Hematopoietic multipotent progenitor cell (in vitro differentiated cells): Measurements from ENCODE around the gene PRKCH. TPM values are rescaled to one million over a fixed set of nuclear protein-coding genes. Genes with fewer than 3 reads are reported as not detected.

Experiments
- DNase-seq, 3 donors: peaks; one replicate each; pipeline ENCODE4 v3.0.0-alpha.2; 2011 to 2015; ENCODE audit warnings: low read depth in 2 of 3, low spot score in 2 of 3
- total RNA-seq: library from RNA; depleted of rRNA; stranded (reverse); fragments of >200 nt; gene quantifications from one replicate; pipeline ENCODE4 v1.2.3, GENCODE V29; 2012

The PRKCH gene
- total RNA-seq, 1 donor = 138 TPM

DNA sequence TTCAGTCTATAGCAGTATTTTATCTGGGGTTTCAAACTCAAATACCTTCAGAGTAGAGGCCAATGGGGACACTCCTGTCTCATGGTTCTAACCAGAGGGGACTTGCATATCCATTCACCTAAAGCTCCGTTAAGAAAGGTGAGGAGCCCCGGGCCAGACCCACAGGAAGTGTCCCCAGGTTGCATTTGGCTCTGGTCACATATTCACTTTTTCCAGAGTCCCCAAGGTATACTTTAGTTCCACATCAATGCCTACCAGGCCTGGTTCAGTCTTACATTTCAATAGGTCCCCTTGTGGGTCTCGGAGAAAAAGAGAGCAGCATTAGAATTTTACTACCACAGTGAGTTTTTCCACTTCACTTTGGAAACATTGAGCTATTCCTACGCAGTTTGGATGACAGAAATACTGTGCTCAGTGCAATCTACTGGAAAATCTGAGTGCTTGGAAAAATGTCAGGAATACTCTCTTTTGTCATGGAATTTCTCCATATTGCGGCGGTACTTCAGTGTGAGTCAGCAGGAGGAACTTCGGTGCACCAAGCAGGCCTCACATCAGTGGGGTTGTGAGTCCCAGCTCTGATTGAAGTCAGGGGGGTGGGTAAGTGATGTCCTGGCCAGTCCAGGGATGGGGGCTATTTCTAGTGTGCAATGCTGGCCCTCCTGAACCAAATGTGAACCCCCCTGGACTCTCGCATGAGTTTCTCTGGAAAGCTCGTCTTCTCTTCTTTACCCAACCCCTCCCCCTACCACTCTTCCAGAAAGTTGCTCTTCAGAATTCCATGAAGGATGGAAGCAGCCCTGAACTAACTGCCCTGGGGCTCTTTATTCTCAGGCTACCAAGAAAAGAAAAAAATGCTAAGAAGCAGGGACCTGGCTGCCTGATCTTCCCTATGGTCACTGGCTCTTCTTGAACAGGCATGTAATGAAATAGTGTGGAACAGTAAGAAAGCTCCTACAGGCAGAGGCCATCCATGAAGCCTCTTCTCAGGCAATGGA is 184.7 kb downstream of the PRKCH start:
- no peak for DNase-seq

GRCh38 chr14:61508526-61508925 is 187.1 kb downstream of the PRKCH start:
- DNase-seq = no peak

DNA sequence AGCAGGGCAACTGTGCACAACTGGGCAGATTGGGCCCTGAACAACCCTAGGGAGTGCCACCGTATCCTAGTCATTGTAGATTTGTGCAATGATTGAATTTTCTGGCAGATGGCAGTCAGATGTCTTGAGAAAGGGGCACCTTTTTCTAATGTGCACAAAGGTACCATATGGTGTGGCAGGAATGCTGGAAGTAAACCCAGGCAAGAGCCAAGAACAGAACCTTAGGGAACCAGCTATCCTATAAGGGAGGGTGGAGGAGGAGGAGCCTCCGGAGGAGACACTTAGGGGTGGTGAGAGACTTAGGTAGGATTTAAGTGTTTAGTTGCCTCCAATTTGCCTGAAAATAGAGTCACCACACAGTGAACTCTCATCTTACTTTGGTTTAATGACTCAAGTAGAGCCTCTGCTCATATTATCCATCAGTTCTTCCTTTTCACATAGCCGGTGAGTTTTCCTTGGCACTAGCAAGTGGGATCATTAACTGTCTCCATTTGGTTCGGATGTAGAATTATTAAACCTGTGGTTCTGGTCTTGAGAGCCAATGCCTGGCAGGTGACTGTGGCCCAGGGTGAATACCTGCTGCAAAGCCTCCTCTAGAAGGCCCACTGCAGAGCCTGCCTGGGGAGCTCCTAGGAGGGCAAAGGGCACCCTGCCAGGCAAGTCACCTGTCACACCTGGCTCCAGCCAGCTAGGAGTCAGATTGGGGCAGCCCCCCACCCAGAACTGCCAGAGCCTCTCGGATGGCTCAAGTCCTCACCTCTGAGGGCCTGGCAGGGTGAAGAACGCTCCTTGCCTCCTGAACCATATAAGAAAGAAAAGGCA is 189.6 kb downstream of the PRKCH start:
- DNase-seq = no peak

GRCh38 chr14:61511558-61511948 is 190.2 kb downstream of the PRKCH start:
- no peak for DNase-seq

DNA sequence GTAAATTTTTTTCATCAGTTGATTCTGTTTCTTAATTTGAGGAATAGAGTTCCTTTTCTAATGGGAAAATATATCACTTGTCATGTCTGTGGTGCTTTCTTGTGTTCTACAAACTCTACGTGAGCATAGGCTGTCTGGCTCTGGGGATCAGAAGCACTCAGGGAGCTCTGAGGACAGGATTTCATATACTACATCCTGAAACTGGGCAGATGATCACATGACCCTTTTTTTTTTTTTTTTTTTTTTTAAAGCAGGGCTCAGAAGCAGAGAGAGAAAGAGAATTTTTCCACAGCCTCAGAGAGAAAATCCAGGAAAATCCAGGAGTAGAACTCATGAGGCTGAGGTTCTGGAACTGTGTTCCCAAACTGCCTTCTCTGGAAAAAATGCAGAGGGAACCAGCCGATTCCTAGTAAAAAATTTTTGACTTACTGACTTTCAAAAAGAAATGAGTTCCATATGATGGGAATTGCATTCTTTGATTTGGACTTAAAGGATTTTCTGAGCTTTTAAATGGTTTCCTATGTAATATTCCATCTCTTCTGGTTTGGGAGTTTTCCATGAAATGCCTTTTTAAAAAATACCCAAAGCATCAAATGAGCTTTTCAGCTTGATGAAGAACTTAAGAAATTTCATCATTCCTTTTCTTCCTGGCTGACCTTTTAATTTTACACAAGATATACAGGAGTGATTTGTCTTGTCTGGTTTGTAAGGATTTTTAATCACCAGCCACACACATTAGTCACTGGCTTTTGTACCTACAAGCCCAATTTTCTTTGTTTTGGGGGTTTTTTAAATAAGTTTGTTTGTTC is 190.9 kb downstream of the PRKCH start:
- DNase-seq = no peak

DNA sequence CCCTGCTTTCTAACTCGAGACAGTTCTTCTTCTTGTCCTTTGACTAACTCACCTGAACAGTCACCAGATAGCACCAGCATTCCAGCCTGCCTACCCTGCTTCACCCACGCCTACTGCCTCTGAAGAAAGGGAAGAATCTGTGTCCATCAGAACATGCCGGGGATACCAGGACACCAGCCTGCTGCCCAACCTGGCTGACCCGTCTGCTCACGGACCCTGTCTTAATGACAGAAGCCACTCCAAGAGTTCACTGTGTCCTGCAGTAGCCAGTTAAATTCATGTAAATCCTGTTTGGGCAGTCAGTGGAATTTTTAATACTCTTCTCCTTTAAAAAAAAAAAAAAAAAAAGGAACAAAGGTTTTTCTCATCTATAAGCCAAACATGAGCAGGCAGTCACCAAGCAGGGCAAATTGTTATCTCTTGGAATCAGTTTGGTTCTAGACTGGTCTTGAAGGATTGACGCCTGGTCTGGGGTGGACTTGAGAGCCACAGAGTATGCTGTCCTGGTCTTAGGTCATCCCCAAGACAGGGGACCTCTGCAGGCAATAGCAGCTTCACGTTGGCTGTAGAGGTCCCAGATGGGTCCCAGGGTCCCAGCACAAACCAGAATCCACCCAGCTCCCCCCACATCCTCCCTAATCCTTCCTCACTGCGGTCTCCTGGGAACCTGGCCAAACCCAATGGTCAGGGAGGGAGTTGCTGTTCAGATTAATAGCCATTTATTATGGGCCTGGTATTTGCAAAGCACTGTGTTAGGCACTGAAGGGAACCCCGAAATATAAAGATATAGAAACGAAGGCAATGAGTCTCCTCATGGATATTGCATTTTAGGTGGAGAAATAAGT is 192.8 kb downstream of the PRKCH start:
- no peak for DNase-seq

GRCh38 chr14:61514927-61515326 is 193.5 kb downstream of the PRKCH start:
- no peak for DNase-seq

GRCh38 chr14:61515436-61516117 is 194.2 kb downstream of the PRKCH start:
- DNase-seq = no peak

GRCh38 chr14:61516118-61516743 is 194.9 kb downstream of the PRKCH start:
- no peak for DNase-seq

DNA sequence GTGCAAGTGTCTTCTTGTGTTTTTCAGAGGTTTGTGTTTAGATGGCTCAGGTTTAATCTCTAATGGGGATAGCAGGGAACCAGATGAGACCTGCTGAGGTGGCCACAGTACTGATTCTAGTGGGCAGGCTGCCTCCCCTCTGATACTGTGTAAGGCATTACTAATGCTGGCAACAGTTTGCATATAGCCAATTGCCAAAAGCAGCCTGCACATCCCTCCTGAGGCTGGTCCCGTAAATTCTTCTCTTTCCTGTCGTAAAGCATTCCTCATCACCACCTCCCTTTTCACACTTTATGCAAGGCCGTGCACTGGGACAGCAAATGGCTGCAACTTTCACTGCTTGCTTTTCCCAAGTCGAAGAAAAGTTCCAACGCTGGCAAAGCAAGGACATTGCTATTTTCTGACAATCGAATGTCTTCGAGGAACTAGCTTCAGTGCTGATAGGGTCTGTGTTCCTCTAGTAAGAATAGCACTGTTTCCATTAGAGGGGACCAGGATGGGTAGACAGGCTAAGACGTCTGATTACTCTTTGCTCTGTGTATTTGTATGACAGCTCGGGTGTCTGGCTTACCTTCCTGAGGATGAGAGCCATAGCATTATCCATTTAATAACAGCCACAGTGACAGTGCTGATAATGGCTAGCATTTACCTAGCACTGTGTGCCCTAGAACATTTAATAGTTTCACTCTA is 195.7 kb downstream of the PRKCH start:
- no peak for DNase-seq

DNA sequence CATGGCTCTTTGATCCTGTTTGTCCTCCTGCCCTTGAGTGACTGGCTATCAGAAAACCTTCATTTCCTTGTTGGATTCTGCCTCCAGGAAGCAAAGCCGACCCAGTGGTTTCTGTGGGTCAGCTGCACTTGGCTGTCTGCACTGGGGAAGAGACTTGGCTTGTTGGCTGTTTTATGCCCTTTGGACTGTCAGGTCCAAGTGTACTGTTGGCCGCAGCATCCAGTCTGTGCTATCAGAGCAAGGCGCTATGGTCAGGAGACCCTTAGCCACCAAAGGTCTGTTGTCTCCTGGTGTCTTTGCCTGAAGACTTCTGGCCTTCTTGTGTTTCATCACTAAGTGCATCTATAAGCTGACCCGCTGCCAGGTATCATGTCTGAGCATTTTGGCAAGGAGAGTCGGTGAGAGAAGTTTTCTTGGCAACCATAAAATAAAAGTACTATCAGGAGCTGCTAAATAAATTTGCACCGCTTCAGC is 196.6 kb downstream of the PRKCH start:
- no peak for DNase-seq

DNA sequence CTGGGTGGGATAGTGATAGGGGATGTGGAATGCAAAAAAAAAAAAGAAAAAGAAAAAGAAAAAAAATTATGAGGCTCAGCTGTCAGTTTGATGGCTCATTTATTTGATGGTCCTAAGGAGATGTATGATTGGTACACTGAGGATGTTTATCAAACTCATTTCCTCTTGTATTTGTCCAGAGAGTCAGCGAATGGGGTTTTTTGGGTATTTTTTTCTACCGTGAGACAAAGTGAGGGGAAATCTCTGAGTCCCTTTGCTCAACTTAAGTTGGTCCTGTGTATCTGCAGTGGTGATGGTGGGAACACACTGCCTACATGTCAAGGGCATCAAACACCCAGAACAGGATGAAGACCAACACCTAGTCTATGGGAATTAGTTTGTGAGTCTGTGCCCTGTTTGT is 197.0 kb downstream of the PRKCH start:
- DNase-seq = no peak

DNA sequence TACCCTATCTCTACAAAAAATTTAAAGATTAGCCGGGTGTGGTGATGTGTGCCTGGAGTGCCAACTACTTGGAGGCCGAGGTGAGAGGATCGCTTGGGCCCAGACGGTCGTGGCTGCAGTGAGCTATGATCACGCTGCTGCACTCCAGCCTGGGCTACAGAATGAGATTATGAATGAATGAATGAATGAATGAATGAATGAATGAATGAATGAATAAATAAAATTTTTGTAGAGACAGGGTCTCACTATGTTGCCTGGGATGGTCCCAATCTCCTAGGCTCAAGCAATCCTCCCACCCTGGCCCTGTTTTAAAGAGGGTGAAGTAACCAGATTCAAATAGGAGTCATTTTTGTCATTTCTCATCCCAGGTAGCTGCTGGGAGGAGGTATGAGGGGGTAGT is 197.7 kb downstream of the PRKCH start:
- DNase-seq = no peak

- no peak for DNase-seq
These were observed 198.4 kb downstream of the PRKCH start for GRCh38 chr14:61519735-61520134.

DNA sequence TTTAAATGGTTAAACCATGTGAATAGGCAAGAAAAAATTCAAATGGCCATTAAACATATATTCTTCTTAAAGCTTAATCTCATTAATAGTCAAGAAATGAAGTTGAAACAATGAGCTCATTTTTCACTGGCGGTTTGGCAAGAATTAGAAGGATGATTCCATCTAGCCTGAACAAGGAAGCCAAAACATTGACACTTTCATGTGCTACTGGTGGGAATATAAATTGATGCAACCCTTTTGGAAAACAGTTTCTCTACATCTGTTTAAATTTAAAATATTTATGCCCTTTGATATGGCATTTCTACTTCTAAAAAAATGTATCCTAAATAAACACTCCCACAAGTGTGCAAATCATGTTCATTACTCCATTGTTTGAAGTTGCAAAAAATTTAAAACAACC is 199.2 kb downstream of the PRKCH start:
- no peak for DNase-seq

- DNase-seq = no peak
These were observed 200.4 kb downstream of the PRKCH start for GRCh38 chr14:61521773-61522172.

DNA sequence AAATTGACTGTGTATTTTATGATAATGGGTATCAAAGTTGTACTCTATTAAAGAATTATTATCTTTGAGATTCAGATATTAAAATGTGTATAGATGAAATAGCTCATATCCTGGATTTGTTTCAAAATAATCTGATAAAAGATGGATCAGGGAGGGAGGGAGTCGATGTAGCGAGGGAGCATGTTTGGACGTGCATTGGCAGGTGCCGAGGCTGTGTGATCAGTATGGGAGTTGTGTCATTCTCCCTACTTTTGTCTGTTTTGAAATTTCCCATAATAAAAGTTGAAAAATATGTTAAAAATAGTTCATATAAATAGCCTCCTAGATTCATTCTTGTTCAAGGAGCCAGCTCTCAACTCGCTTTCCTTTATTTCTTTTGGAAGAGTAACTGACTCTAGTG is 202.4 kb downstream of the PRKCH start:
- DNase-seq = no peak

DNA sequence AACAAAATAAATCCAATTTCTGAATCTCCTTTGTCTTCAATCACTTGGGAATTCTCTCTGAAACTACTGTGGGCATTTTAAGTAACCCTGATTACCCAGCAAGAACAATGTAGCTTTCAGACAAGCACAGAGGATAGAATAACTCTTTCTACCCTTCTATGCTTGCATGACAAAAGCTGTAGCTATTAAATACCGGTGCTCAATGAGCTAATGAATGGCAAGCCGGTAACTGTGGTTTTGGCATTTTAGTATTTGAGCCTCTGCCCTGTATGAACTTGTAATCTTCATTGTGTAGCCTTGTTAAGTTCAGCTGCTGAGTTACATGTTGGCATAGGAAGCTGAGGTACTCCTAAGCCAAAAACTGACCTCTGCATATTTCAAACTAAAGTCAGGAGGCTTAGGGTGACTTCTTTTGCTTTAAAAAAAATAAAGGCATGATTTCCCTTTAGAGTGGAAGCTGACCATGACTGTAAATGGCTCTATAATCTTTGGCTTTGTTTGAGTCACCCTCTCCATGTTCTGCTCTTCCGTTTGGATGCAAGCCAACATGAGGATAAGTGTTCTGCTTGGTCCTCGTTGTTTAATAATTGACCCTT is 202.9 kb downstream of the PRKCH start:
- no peak for DNase-seq
